Peyer's patch (tissue), 4 donors: Measurements from ENCODE around the gene ARHGAP24. TPM values are rescaled to one million over a fixed set of nuclear protein-coding genes. Genes with fewer than 3 reads are reported as not detected.

Source experiments
- DNase-seq, 3 donors: peaks; one replicate each; pipeline ENCODE4 v3.0.0-alpha.2; 2017 to 2019
- H3K27ac ChIP-seq, 4 donors: fragments of 200-600 bp; sonication (generic); one replicate each; pipeline ENCODE4 v1.5.1; 2016 to 2019
- H3K27me3 ChIP-seq, 2 donors: fragments of 200-600 bp; sonication (generic); one replicate each; pipeline ENCODE4 v1.5.1; 2019
- H3K36me3 ChIP-seq, 3 donors: fragments of 200-600 bp; sonication (generic); one replicate each; pipeline ENCODE4 v1.5.1; 2016 to 2019
- H3K4me1 ChIP-seq, 4 donors: fragments of 200-600 bp; sonication (generic); one replicate each; pipeline ENCODE4 v1.5.1; 2016 to 2019
- H3K4me3 ChIP-seq, 4 donors: fragments of 200-600 bp; sonication (generic); 1 replicate in 3 of 4; 2 replicates in 1 of 4; pipeline ENCODE4 v1.5.1; 2016 to 2019; ENCODE audit warnings: mild to moderate bottlenecking in 1 of 4
- H3K9me3 ChIP-seq, 4 donors: fragments of 200-600 bp; sonication (generic); one replicate each; pipeline ENCODE4 v1.5.1; 2016 to 2019; ENCODE audit warnings: mild to moderate bottlenecking in 1 of 4
- CTCF ChIP-seq, 6 experiments: fragments of 450-650 bp in 4 of 6; fragments of 200-600 bp in 2 of 6; sonication (generic) in 1 of 6; IDR thresholded peaks; one replicate each; pipeline ENCODE4 v1.5.1; 2017 to 2019; ENCODE audit warnings: antibody characterized with exemption in 6 of 6, mild to moderate bottlenecking in 3 of 6, moderate library complexity in 1 of 6
- POLR2A ChIP-seq, 2 donors: fragments of 450-650 bp; IDR thresholded peaks; one replicate each; pipeline ENCODE4 v1.5.1; 2017; ENCODE audit warnings: antibody characterized with exemption in 2 of 2, mild to moderate bottlenecking in 2 of 2, moderate library complexity in 2 of 2
- total RNA-seq, 4 donors: library from RNA; depleted of rRNA; stranded (reverse); fragments of >200 nt; gene quantifications; one replicate each; pipeline ENCODE4 v1.1.0, GENCODE V29; 2016

The ARHGAP24 gene
- total RNA-seq, 4 donors from 2014 or later: 4.7 to 330 (median 20.0) TPM

- TF ChIP-seq POLR2A (IDR thresholded peaks at IDR 0.05): no peak
- TF ChIP-seq CTCF (IDR thresholded peaks at IDR 0.05): no peak
- Histone ChIP-seq H3K27me3 (no peaks in the 10 kb centered on the region), H3K36me3 (no peaks in the 10 kb centered on the region), H3K9me3 (no peaks in the 10 kb centered on the region), H3K4me1 (peaks cover 0 to 13% (median 0%) of the 10 kb centered on the region in 4 donors), H3K27ac (no peak overlapping the region), H3K4me3 (no peak overlapping the region)
- DNase-seq: no peak
Measured at GRCh38 chr4:85790582-85790981, 315.6 kb downstream of the ARHGAP24 start.

GRCh38 chr4:85792376-85793232, 317.7 kb downstream of the ARHGAP24 start:
- TF ChIP-seq CTCF (IDR thresholded peaks at IDR 0.05) (no peak), POLR2A (IDR thresholded peaks at IDR 0.05) (no peak)
- no peak overlapping the region for H3K27ac ChIP-seq
- H3K9me3 ChIP-seq: no peaks in the 10 kb centered on the region
- H3K4me3 ChIP-seq: no peak overlapping the region
- H3K36me3 ChIP-seq: no peaks in the 10 kb centered on the region
- DNase-seq: no peak
- peaks cover 0 to 3% (median 0%) of the 10 kb centered on the region in 4 donors for H3K4me1 ChIP-seq
- no peaks in the 10 kb centered on the region for H3K27me3 ChIP-seq

- H3K4me1 ChIP-seq: no peaks in the 10 kb centered on the region
- TF ChIP-seq POLR2A (IDR thresholded peaks at IDR 0.05): no peak
- no peak for DNase-seq
- H3K27ac ChIP-seq: no peak overlapping the region
- no peaks in the 10 kb centered on the region for H3K36me3 ChIP-seq
- no peaks in the 10 kb centered on the region for H3K9me3 ChIP-seq
- no peak overlapping the region for H3K4me3 ChIP-seq
- H3K27me3 ChIP-seq: no peaks in the 10 kb centered on the region
Measured at GRCh38 chr4:85793233-85793585, 318.3 kb downstream of the ARHGAP24 start.

DNA sequence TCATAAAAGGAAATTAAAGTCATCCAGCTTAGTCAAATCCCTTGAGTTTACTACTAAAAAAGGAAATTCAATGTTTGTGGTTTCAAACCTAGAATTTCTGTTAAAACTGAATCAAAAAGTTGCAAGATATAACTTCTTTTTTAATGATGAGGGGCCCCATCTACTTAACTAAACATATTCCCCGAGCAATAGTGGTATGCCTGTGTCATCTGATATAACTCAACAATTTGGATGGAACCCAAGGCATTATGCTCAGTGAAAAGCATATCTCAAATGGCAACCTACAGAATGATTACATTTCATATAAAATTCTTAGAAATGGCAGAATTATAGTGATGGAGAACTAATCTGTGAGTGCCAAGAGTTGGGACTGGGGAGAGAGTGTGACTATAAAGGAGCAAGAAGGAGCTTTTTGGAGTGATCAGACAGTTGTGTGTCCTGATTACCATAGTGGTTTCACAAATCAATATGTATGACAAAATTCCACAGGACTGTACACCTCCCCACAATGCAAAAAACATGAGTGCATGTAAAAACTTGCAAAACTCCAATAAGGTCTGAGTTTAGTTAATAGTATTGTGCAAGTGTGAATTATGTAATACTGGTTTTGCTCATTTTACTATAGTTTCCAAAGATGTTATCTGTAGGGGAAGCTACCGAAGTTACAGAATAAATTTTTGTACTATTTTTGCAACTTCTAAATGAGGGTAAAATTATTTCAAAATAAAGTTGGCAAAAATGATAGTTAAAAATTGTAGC, 323.2 kb downstream of the ARHGAP24 start:
- Histone ChIP-seq H3K36me3 (no peaks in the 10 kb centered on the region), H3K4me1 (no peaks in the 10 kb centered on the region), H3K4me3 (no peak overlapping the region), H3K9me3 (no peaks in the 10 kb centered on the region), H3K27me3 (no peaks in the 10 kb centered on the region), H3K27ac (no peak overlapping the region)
- no peak for DNase-seq
- TF ChIP-seq POLR2A (IDR thresholded peaks at IDR 0.05): no peak
- no peak for TF ChIP-seq CTCF (IDR thresholded peaks at IDR 0.05)

- H3K9me3 ChIP-seq: no peaks in the 10 kb centered on the region
- H3K27ac ChIP-seq: no peak overlapping the region
- H3K36me3 ChIP-seq: no peaks in the 10 kb centered on the region
- no peaks in the 10 kb centered on the region for H3K4me1 ChIP-seq
- DNase-seq: peak in 1 of 3 donors; percentile 54
- H3K4me3 ChIP-seq: no peak overlapping the region
- TF ChIP-seq POLR2A (IDR thresholded peaks at IDR 0.05): no peak
- TF ChIP-seq CTCF (IDR thresholded peaks at IDR 0.05): no peak
- H3K27me3 ChIP-seq: no peaks in the 10 kb centered on the region
Measured at GRCh38 chr4:85803856-85804255, 328.9 kb downstream of the ARHGAP24 start.

DNA sequence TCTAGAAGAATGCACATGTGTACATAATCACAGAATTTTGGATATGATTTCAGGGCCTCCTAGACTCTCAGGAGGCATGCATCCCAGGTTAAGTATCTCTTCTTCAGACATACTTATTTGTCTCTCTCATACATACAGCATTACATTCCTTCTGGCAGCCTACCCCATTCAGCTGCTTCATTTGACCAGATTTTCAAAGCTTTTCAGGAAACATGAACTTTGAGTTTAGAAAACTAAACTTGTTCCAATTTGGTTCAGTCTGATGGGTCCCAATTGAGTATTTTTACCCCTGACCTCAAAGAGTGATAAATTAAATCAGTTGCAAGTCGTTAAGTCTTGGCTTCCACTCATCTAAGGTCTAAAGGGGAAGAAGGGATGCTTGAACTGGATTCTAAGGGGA, 330.9 kb downstream of the ARHGAP24 start:
- DNase-seq: no peak
- H3K27ac ChIP-seq: no peak overlapping the region
- no peaks in the 10 kb centered on the region for H3K36me3 ChIP-seq
- H3K9me3 ChIP-seq: no peaks in the 10 kb centered on the region
- no peaks in the 10 kb centered on the region for H3K4me1 ChIP-seq
- H3K27me3 ChIP-seq: no peaks in the 10 kb centered on the region
- no peak for TF ChIP-seq CTCF (IDR thresholded peaks at IDR 0.05)
- H3K4me3 ChIP-seq: no peak overlapping the region
